HepG2 (cell line): ENCODE data around the gene APOM. TPM values are rescaled to one million over a fixed set of nuclear protein-coding genes. Genes with fewer than 3 reads are reported as not detected.

Experiments used
- CAMTA2 ChIP-seq: sonication (generic); formaldehyde crosslinking; IDR thresholded peaks from 2 replicates; pipeline ENCODE4 v1.4.0; 2020; ENCODE audit warnings: mild to moderate bottlenecking, missing genetic modification reagents, borderline replicate concordance
- FLYWCH1 ChIP-seq: sonication (generic); formaldehyde crosslinking; IDR thresholded peaks from 2 replicates; pipeline ENCODE4 v1.8.1; 2023; ENCODE audit warnings: mild to moderate bottlenecking, missing genetic modification reagents
- GATAD1 ChIP-seq: IDR thresholded peaks from 2 replicates; pipeline ENCODE4 v1.6.1; 2016; ENCODE audit warnings: missing genetic modification reagents, missing compliant biosample characterization
- HOXD1 ChIP-seq: sonication (generic); formaldehyde crosslinking; IDR thresholded peaks from 2 replicates; pipeline ENCODE4 v1.5.0; 2020; ENCODE audit warnings: missing genetic modification reagents
- JUNB ChIP-seq: sonication (generic); formaldehyde crosslinking; IDR thresholded peaks from 2 replicates; pipeline ENCODE4 v1.8.0; 2022; ENCODE audit warnings: missing genetic modification reagents, mild to moderate bottlenecking, borderline replicate concordance
- KAT2B ChIP-seq: fragments of 150-350 bp; IDR thresholded peaks from 2 replicates; pipeline ENCODE4 v1.6.1; 2014; ENCODE audit warnings: low read depth, low read length, borderline replicate concordance
- MTA1 ChIP-seq: sonication (generic); formaldehyde crosslinking; IDR thresholded peaks from 2 replicates; pipeline ENCODE4 v1.4.0; 2020; ENCODE audit warnings: missing genetic modification reagents, mild to moderate bottlenecking, borderline replicate concordance
- RAD51 ChIP-seq: fragments of 450-650 bp; IDR thresholded peaks from 2 replicates; pipeline ENCODE4 v1.6.1; 2016; ENCODE audit warnings: borderline replicate concordance
- SIN3A ChIP-seq: IDR thresholded peaks from 2 replicates; pipeline ENCODE4 v1.6.1; 2011; ENCODE audit warnings: low read depth, mild to moderate bottlenecking, control low read depth, low read length, borderline replicate concordance
- SP5 ChIP-seq: IDR thresholded peaks from 2 replicates; pipeline ENCODE4 v1.6.1; 2016; ENCODE audit warnings: low read depth, borderline replicate concordance
- THAP11 ChIP-seq: IDR thresholded peaks from 2 replicates; pipeline ENCODE4 v1.6.1; 2016; ENCODE audit warnings: missing biosample characterization, missing genetic modification reagents
- USF2 ChIP-seq, 2 experiments: sonication (generic) in 1 of 2; formaldehyde crosslinking in 1 of 2; IDR thresholded peaks; 2 replicates each; pipeline versions ENCODE4 v1.5.1 to v1.6.1; 2011 to 2020; ENCODE audit warnings: borderline replicate concordance in 1 of 2, low read depth in 1 of 2, low read length in 1 of 2, mild to moderate bottlenecking in 1 of 2, missing genetic modification reagents in 1 of 2, moderate library complexity in 1 of 2
- WIZ ChIP-seq: sonication (generic); formaldehyde crosslinking; IDR thresholded peaks from 2 replicates; pipeline ENCODE4 v1.5.1; 2020; ENCODE audit warnings: mild to moderate bottlenecking, missing genetic modification reagents
- ZFP41 ChIP-seq: sonication (generic); formaldehyde crosslinking; IDR thresholded peaks from 2 replicates; pipeline ENCODE4 v1.4.0; 2020; ENCODE audit warnings: mild to moderate bottlenecking, missing genetic modification reagents, borderline replicate concordance
- ZIK1 ChIP-seq: sonication (generic); formaldehyde crosslinking; IDR thresholded peaks from 2 replicates; pipeline ENCODE4 v1.5.0; 2020; ENCODE audit warnings: mild to moderate bottlenecking, low read depth, missing genetic modification reagents, borderline replicate concordance
- ZMAT3 ChIP-seq: sonication (generic); formaldehyde crosslinking; conservative IDR thresholded peaks from 2 replicates; pipeline ENCODE4 v1.7.0; 2021; ENCODE audit warnings: missing genetic modification reagents
- ZNF280B ChIP-seq: sonication (generic); formaldehyde crosslinking; IDR thresholded peaks from 2 replicates; pipeline ENCODE4 v1.5.0; 2020; ENCODE audit warnings: missing genetic modification reagents, mild to moderate bottlenecking, borderline replicate concordance
- ZNF510 ChIP-seq: sonication (generic); formaldehyde crosslinking; IDR thresholded peaks from 2 replicates; pipeline ENCODE4 v1.4.0; 2020; ENCODE audit warnings: low read depth, mild to moderate bottlenecking, missing genetic modification reagents
- ZNF713 ChIP-seq: sonication (generic); formaldehyde crosslinking; IDR thresholded peaks from 2 replicates; pipeline ENCODE4 v1.4.0; 2020; ENCODE audit warnings: mild to moderate bottlenecking, missing genetic modification reagents
- ZNF777 ChIP-seq: sonication (generic); formaldehyde crosslinking; IDR thresholded peaks from 2 replicates; pipeline ENCODE4 v1.4.0; 2020; ENCODE audit warnings: missing genetic modification reagents
- ZNF780A ChIP-seq: sonication (generic); formaldehyde crosslinking; IDR thresholded peaks from 2 replicates; pipeline ENCODE4 v1.8.0; 2022; ENCODE audit warnings: mild to moderate bottlenecking, missing genetic modification reagents, moderate library complexity
- ZNF816 ChIP-seq: sonication (generic); formaldehyde crosslinking; IDR thresholded peaks from 2 replicates; pipeline ENCODE4 v1.8.0; 2022; ENCODE audit warnings: missing genetic modification reagents, mild to moderate bottlenecking, borderline replicate concordance
- polyA plus RNA-seq, 8 experiments: library from polyadenylated mRNA; depleted of rRNA in 3 of 8; stranded (reverse) in 7 of 8; unstranded in 1 of 8; fragments of >200 nt; fragmentation: Illumina TruSeq in 4 of 8; extraction: Trizol in 4 of 8; gene quantifications; 2 replicates each; pipeline versions ENCODE4 v1.2.1 to v1.2.3, GENCODE V29; 2011 to 2016; ENCODE audit warnings: low read depth in 4 of 8, missing spikeins in 1 of 8, mixed read lengths in 1 of 8; ENCODE audit not compliant: insufficient read depth in 1 of 8
- total RNA-seq, 5 experiments: library from RNA; depleted of rRNA; stranded (reverse); fragments of >200 nt; fragmentation: Illumina TruSeq; extraction: Trizol; gene quantifications; 2 replicates each; pipeline ENCODE4 v1.2.3, GENCODE V29; 2016; ENCODE audit warnings: low read depth in 1 of 5

The APOM gene
- total and polyA plus RNA-seq, 2 of the 13 experiments (the other 11 are each of a cell fraction or from before 2014, with no cell fraction given): 98.2 to 1,140 TPM

- TF ChIP-seq SIN3A (peak; percentile 91), ZNF780A (CRISPR knock-in tag) (peak; percentile 73), THAP11 (CRISPR knock-in tag) (peak; percentile 89), HOXD1 (CRISPR knock-in tag) (no peak), ZNF510 (CRISPR knock-in tag) (0 out of 2 replicates have a peak, but pooled peaks have one; percentile 28), USF2 (IDR thresholded peaks at IDR 0.05; ENCODE audit: low read depth, low read length) (no peak), USF2 (CRISPR knock-in tag; IDR thresholded peaks at IDR 0.05; ENCODE audit: borderline replicate concordance) (no peak; the same call in 1 of the 2 replicates), ZNF816 (CRISPR knock-in tag) (no peak; the same call in 1 of the 2 replicates), CAMTA2 (peak; percentile 79; the same call in 1 of the 2 replicates), RAD51 (no peak), ZIK1 (CRISPR knock-in tag) (peak; percentile 94; the same call in 1 of the 2 replicates), ZNF713 (CRISPR knock-in tag) (no peak), JUNB (CRISPR knock-in tag) (peak; percentile 84), WIZ (no peak), ZNF280B (CRISPR knock-in tag) (0 out of 2 replicates have a peak, but pooled peaks have one; percentile 37), FLYWCH1 (no peak), ZFP41 (CRISPR knock-in tag) (no peak), GATAD1 (CRISPR knock-in tag) (peak; percentile 82), ZMAT3 (CRISPR knock-in tag) (peak; percentile 82; the same call in 1 of the 2 replicates), SP5 (CRISPR knock-in tag) (peak; percentile 61), ZNF777 (CRISPR knock-in tag) (no peak; the same call in 1 of the 2 replicates), KAT2B (no peak), MTA1 (peak; percentile 20; the same call in 1 of the 2 replicates)
These were observed at the start of gene APOM (continued) for GRCh38 chr6:31655349-31656237.
